Measurements from ENCODE around the gene INPP1. TPM values are rescaled to one million over a fixed set of nuclear protein-coding genes. Genes with fewer than 3 reads are reported as not detected.
"Not testable (repeated sequence)": the region's sequence is repeated elsewhere in the genome, so short reads cannot be mapped to it uniquely, and the experiment has no call there.

INPP1 gene
- total RNA-seq, 2 donors from 2014 or later, result 1.7 to 3.5 TPM

GRCh38 chr2:190308031-190308430, 35.4 kb upstream of the INPP1 start:
- Mint-ChIP-seq H3K4me1 (peaks cover 8% of the 10 kb centered on the region), H3K4me3 (no peak overlapping the region), H3K36me3 (ENCODE audit: low read depth) (peaks cover 37% of the 10 kb centered on the region), H3K9me3 (no peaks in the 10 kb centered on the region), H3K27me3 (ENCODE audit: insufficient read depth) (no peaks in the 10 kb centered on the region), H3K27ac (no peak overlapping the region)
- 100% methylated on average over 1 of the region's 1 CpG for WGBS, 2 experiments (ENCODE audit: insufficient coverage in 1 of 2, insufficient read length in 1 of 2)
- no peaks in the 10 kb centered on the region for H3K27me3 ChIP-seq (ENCODE audit: control insufficient read depth, insufficient read depth, low read length, poor library complexity, severe bottlenecking)
- H3K27ac ChIP-seq (ENCODE audit: low read depth, low read length), result no peak overlapping the region
- peaks cover under 1% of the 10 kb centered on the region for H3K9me3 ChIP-seq (ENCODE audit: control insufficient read depth, low read length)
- DNase-seq, result no peak
- peaks cover 35% of the 10 kb centered on the region for H3K36me3 ChIP-seq (ENCODE audit: control insufficient read depth, insufficient read depth, low read length)
- TF ChIP-seq, protein P1, sequence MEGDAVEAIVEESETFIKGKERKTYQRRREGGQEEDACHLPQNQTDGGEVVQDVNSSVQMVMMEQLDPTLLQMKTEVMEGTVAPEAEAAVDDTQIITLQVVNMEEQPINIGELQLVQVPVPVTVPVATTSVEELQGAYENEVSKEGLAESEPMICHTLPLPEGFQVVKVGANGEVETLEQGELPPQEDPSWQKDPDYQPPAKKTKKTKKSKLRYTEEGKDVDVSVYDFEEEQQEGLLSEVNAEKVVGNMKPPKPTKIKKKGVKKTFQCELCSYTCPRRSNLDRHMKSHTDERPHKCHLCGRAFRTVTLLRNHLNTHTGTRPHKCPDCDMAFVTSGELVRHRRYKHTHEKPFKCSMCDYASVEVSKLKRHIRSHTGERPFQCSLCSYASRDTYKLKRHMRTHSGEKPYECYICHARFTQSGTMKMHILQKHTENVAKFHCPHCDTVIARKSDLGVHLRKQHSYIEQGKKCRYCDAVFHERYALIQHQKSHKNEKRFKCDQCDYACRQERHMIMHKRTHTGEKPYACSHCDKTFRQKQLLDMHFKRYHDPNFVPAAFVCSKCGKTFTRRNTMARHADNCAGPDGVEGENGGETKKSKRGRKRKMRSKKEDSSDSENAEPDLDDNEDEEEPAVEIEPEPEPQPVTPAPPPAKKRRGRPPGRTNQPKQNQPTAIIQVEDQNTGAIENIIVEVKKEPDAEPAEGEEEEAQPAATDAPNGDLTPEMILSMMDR (conservative IDR thresholded peaks at IDR 0.05), result no peak
- H3K9ac ChIP-seq (ENCODE audit: extremely low read depth, low read length, poor library complexity, severe bottlenecking), result no peak overlapping the region
- H3K4me1 ChIP-seq (ENCODE audit: control insufficient read depth, insufficient read depth, low read length), result no peaks in the 10 kb centered on the region
- no peak overlapping the region for H3K4me3 ChIP-seq (ENCODE audit: low read length)

- Mint-ChIP-seq H3K27ac (no peak overlapping the region), H3K4me1 (peaks cover 13% of the 10 kb centered on the region), H3K4me3 (no peak overlapping the region), H3K36me3 (ENCODE audit: low read depth) (peaks cover 31% of the 10 kb centered on the region), H3K27me3 (ENCODE audit: insufficient read depth) (no peaks in the 10 kb centered on the region), H3K9me3 (no peaks in the 10 kb centered on the region)
- H3K27me3 ChIP-seq (ENCODE audit: control insufficient read depth, insufficient read depth, low read length, poor library complexity, severe bottlenecking), result no peaks in the 10 kb centered on the region
- DNase-seq, result no peak
- peaks cover 30% of the 10 kb centered on the region for H3K36me3 ChIP-seq (ENCODE audit: control insufficient read depth, insufficient read depth, low read length)
- H3K27ac ChIP-seq (ENCODE audit: low read depth, low read length), result no peak overlapping the region
- WGBS, 2 experiments (ENCODE audit: insufficient coverage in 1 of 2, insufficient read length in 1 of 2), result 93 to 95% methylated on average over 5 to 7 of the region's 7 CpGs
- peaks cover 6% of the 10 kb centered on the region for H3K9me3 ChIP-seq (ENCODE audit: control insufficient read depth, low read length)
- TF ChIP-seq, protein P1 (conservative IDR thresholded peaks at IDR 0.05), result no peak
- no peak overlapping the region for H3K9ac ChIP-seq (ENCODE audit: extremely low read depth, low read length, poor library complexity, severe bottlenecking)
- no peak overlapping the region for H3K4me3 ChIP-seq (ENCODE audit: low read length)
- no peaks in the 10 kb centered on the region for H3K4me1 ChIP-seq (ENCODE audit: control insufficient read depth, insufficient read depth, low read length)
Measured at GRCh38 chr2:190311893-190312634, 31.3 kb upstream of the INPP1 start.

DNA sequence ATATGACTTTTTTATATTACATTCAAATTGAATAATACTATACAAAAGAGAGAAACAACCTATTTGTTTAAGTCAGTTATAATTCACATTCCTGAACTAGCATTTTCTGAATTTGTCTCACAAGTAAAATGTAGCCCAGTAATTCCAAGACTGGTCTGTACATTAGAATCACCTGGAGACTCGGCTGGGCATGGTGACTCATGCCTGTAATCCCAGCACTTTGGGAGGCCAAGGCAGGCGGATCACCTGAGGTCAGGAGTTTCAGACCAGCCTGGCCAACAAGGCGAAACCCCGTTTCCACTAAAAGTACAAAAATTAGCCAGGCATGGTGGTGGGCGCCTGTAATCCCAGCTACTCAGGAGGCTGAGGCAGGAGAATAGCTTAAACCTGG, 30.8 kb upstream of the INPP1 start:
- not testable (repeated sequence) for H3K27ac Mint-ChIP-seq; H3K27me3 ChIP-seq (ENCODE audit: control insufficient read depth, insufficient read depth, low read length, poor library complexity, severe bottlenecking)
- WGBS, 2 experiments (ENCODE audit: insufficient coverage in 1 of 2, insufficient read length in 1 of 2), result 93 to 95% methylated on average over 4 to 5 of the region's 5 CpGs

More for the DNA sequence above, 30.8 kb upstream of the INPP1 start:
- H3K36me3 Mint-ChIP-seq (ENCODE audit: low read depth), result peaks cover 29% of the 10 kb centered on the region
- H3K4me1 ChIP-seq (ENCODE audit: control insufficient read depth, insufficient read depth, low read length); H3K27ac ChIP-seq (ENCODE audit: low read depth, low read length); H3K4me3 ChIP-seq (ENCODE audit: low read length); H3K4me3 Mint-ChIP-seq; H3K27me3 Mint-ChIP-seq (ENCODE audit: insufficient read depth); H3K9me3 Mint-ChIP-seq; H3K9ac ChIP-seq (ENCODE audit: extremely low read depth, low read length, poor library complexity, severe bottlenecking); DNase-seq; H3K9me3 ChIP-seq (ENCODE audit: control insufficient read depth, low read length): not testable (repeated sequence)
- H3K4me1 Mint-ChIP-seq, result peaks cover 18% of the 10 kb centered on the region
- H3K36me3 ChIP-seq (ENCODE audit: control insufficient read depth, insufficient read depth, low read length), result peaks cover 30% of the 10 kb centered on the region

Measured in endodermal cell (in vitro differentiated cells).